Left forelimb (tissue), 1 donor: Measurements from ENCODE around the gene CCNT2.
"Not testable (repeated sequence)": the region's sequence is repeated elsewhere in the genome, so short reads cannot be mapped to it uniquely, and the experiment has no call there.

ENCODE experiments used
- DNase-seq: peaks from one replicate; pipeline ENCODE4 v3.0.0-alpha.2; 2018; ENCODE audit warnings: low spot score

CCNT2 gene

GRCh38 chr2:134919341-134920210, 954 bp downstream of the CCNT2 start:
- DNase-seq: no peak

GRCh38 chr2:134924912-134925311, 6.3 kb downstream of the CCNT2 start:
- DNase-seq: no peak

- no peak for DNase-seq
These were observed 7.8 kb downstream of the CCNT2 start for GRCh38 chr2:134926231-134926931.

GRCh38 chr2:134927195-134927594, 8.6 kb downstream of the CCNT2 start:
- DNase-seq: no peak

- DNase-seq: no peak
These were observed 14.4 kb downstream of the CCNT2 start for GRCh38 chr2:134932864-134933526.

- DNase-seq: no peak
These were observed 15.1 kb downstream of the CCNT2 start for GRCh38 chr2:134933732-134934131.

- no peak for DNase-seq
These were observed 15.5 kb downstream of the CCNT2 start for GRCh38 chr2:134934150-134934549.

GRCh38 chr2:134934641-134935040, 16.0 kb downstream of the CCNT2 start:
- DNase-seq: no peak

- DNase-seq: no peak
These were observed 18.1 kb downstream of the CCNT2 start for GRCh38 chr2:134936691-134937090.

GRCh38 chr2:134943540-134943939, 24.9 kb downstream of the CCNT2 start:
- DNase-seq: no peak

GRCh38 chr2:134944975-134945374, 26.4 kb downstream of the CCNT2 start:
- no peak for DNase-seq

- no peak for DNase-seq
These were observed 27.5 kb downstream of the CCNT2 start for GRCh38 chr2:134946073-134946472.

- DNase-seq: no peak
These were observed 31.5 kb downstream of the CCNT2 start for GRCh38 chr2:134949981-134950708.

- DNase-seq: no peak
These were observed 32.3 kb downstream of the CCNT2 start for GRCh38 chr2:134950886-134951285.

- no peak for DNase-seq
These were observed 34.0 kb downstream of the CCNT2 start for GRCh38 chr2:134952608-134953007.

- no peak for DNase-seq
These were observed 35.4 kb downstream of the CCNT2 start for GRCh38 chr2:134954065-134954464.

GRCh38 chr2:134955744-134956143, 37.1 kb downstream of the CCNT2 start:
- DNase-seq: no peak

- DNase-seq: no peak
These were observed 38.9 kb downstream of the CCNT2 start for GRCh38 chr2:134957477-134957876.

GRCh38 chr2:134967166-134967565, 48.5 kb downstream of the CCNT2 start:
- DNase-seq: not testable (repeated sequence)

- no peak for DNase-seq
These were observed 54.9 kb downstream of the CCNT2 start for GRCh38 chr2:134973241-134974138.
